GM19240 (cell line): ENCODE data around the gene SNX11.
"Not testable (repeated sequence)": the region's sequence is repeated elsewhere in the genome, so short reads cannot be mapped to it uniquely, and the experiment has no call there.

Experiments used
- DNase-seq: peaks from one replicate; pipeline ENCODE4 v3.0.0; 2011; ENCODE audit warnings: low spot score; ENCODE audit not compliant: insufficient read length

SNX11 gene, protein sequence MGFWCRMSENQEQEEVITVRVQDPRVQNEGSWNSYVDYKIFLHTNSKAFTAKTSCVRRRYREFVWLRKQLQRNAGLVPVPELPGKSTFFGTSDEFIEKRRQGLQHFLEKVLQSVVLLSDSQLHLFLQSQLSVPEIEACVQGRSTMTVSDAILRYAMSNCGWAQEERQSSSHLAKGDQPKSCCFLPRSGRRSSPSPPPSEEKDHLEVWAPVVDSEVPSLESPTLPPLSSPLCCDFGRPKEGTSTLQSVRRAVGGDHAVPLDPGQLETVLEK

DNA sequence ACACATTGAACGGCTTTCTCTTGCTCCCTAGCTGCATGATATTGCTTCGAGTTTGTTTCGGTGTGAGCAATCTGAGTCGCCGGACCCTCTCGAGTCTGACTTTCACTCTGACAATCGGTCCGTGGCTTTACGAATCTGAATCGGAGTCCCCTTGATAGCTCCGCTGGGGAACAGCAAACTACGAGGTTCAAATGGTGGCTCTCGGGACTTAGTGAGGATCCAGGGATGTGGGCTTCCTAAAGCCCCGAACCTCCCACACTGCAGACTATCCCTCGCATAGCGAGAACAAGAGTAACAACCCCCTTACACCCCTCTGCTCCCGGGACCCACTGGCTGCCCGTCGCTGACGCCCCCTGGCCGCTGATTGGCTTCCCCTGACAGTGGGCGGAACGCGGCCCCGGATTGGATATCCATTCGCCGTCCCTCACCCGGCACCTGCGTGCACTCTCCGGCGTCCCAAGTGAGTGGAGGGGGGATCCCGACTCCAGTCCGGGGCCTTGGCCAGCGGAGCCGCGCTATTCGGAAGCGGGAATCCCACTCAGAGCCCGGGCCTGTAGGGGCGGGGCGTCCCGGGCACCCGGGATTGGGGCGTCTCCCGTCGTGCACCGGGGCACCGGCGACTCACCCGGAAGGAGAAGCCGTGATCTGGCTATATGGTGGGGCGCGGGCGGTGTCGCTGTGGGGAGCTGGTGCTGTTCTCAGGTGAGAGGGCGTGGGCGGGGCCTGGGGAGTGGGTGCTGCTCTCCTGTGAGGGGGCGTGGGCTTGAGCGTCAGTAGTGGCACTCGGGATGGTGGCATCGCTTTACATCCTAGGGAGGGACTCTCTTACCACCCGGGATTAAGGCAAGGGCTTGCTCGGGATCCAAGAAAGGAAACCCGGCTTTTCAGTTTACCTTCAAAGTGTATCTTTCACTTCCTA is at the start of gene SNX11:
Gene SNX11 (plus strand): TSS at position 630 of the 919 bp plus-strand sequence. CDS start 4,278 bp downstream, outside the sequence.
- peak; percentile 37 for DNase-seq

GRCh38 chr17:48058393-48059124 is 49.0 kb upstream of the SNX11 start:
- DNase-seq = no peak

- no peak for DNase-seq
These were observed 48.4 kb upstream of the SNX11 start for GRCh38 chr17:48059125-48059668.

DNA sequence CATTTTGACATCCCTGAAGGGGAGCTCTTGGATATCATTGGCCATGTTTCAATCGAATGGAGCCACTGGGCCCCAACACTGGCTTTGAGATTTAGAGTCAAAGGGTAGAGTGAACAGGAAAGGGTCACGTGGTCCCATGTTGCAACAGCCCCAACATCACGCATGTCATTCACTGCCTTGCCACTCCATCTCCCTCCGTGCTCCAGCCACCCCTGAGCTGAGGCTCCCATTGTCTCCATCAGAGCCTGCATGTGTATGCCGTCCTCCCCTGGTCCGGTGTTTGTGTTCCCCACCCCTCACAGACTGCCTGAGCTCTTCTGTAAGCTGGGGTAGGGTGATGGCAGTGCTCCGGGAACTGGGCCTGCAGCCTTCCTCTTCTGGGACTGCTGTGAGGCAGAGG is 47.3 kb upstream of the SNX11 start:
- DNase-seq = no peak

- no peak for DNase-seq
These were observed 45.3 kb upstream of the SNX11 start for GRCh38 chr17:48062273-48062672.

DNA sequence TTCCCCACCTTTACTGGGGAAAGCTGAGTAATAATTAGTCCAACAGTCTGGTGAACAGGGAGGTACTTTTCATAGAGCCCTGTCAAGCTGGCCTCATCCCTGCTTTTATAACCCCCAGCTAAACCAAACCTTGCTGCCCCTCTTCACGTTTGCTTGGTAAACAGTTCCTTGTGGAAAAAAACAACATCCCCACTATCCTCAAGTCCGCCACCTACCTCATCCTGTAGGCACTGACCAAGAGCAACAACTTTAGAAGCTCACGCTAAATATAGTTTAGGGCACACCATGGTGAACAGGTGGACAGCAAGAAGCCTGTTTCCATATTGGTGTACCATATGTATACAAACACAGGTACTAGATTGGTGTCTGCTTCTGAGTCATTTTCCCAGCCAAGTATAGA is 42.9 kb upstream of the SNX11 start:
- no peak for DNase-seq

DNA sequence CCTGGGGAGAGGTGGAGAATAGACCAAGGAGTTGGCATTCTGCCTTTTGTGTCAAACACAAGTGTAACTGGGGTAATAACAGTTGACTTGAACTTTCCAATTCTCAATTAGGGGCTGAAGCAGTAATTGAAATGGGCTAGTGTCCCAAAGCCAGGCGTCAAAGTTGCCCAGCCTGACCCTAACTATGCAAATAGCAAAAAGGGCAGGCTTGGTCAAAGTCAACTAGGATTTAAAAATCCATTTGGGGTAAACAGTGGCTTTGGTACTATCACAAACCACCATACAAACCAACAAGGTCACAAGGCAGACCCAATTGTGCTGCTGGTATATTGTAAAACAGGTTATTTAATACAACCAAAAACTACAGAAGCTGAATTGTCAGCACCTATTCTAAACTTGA is 41.4 kb upstream of the SNX11 start:
- DNase-seq = no peak

DNA sequence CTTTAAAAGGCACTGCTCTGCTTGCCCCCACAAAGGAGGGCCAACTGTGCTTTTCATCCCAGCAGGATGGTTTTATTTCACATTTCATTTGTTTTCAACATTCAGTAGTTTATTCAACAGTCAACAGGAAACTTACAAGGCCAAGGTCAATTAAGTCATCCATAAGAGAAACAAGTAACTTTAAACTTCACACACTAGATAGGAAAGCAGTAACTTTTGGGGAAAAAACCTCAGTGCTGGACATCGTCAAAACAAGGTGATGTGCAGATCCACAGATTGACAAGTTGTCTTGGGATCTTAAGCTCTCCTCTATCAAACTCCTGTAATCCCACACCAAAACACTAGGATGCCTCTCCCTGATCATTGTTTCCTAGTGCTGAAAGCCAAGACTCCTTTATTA is 40.9 kb upstream of the SNX11 start:
- no peak for DNase-seq

DNA sequence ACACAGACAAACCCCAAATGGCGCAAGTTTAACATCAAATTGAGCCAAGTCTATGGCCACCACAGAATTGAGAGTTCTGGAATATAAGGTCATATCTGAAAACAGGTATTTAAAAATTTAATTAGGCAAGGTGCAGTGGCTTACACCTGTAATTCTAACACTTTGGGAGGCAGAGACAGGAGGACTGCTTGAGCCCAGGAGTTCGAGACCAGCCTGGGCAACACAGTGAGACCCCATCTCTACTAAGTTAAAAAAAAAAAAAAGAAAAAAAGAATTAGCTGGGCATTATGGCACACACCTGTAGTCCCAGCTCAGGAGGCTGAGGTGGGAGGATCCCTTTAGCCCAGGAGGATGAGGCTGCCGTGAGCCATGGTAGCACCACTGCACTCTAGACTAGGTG is 40.3 kb upstream of the SNX11 start:
- no peak for DNase-seq

DNA sequence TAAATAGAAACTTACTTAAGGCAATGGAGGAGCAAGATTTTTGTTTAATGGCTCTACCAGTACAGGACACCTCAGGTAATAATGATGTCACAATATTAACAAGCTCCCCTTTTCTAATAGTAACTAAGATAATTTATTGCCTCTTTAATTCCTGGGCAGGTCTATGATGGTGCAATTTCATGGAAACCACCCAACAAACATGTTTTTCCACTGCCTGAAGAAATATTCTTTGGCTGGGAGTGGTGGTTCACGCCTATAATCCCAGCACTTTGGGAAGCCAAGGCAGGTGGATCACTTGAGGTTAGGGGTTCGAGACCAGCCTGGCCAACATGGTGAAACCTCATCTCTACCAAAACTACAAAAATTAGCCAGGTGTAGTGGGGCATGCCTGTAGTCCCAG is 39.8 kb upstream of the SNX11 start:
- DNase-seq = not testable (repeated sequence)

DNA sequence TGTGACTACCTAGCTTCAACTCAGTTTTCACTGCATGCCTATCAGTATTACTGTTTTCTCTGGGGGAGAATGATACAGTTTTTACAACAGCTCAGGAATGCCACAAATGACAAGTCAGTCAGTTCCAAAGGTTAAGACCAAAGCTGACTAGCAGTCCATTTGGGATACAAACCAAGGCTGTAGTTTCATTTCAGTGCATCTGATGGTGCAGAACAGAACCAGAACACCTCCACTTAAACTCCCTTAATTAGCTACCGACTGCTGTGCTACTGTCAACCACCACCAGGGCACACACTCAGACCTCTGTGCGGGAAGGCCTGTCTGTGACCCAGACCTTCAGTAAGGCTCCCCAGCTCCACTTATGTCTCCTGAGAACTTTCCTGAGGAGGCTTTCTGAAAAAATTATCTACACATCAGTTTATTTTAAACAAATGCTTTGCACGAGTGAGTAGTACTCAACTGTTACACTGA is 39.0 kb upstream of the SNX11 start:
- DNase-seq = no peak

DNA sequence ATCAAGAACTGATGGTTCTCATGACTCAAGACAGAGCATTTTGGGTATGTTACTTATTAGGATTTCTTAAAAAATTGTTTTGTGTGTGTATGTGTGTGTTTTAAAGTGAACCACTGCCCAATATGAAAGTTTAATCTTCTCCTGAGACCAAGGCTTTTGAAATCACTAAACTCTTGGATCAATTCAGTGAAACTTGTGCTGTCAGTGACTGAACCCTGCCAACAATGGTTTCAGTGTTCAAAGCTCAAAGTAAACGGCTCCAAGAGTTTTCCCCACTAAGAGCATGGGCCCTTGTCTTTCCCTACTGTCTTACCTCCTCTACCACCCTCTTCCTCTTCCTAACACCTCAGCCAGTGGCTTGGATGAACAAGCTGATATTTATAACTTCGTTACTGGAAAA is 37.4 kb upstream of the SNX11 start:
- DNase-seq = no peak

- DNase-seq = no peak
These were observed 35.9 kb upstream of the SNX11 start for GRCh38 chr17:48071654-48072053.

GRCh38 chr17:48072811-48073210 is 34.8 kb upstream of the SNX11 start:
- not testable (repeated sequence) for DNase-seq

GRCh38 chr17:48073566-48074094 is 33.9 kb upstream of the SNX11 start:
- not testable (repeated sequence) for DNase-seq

DNA sequence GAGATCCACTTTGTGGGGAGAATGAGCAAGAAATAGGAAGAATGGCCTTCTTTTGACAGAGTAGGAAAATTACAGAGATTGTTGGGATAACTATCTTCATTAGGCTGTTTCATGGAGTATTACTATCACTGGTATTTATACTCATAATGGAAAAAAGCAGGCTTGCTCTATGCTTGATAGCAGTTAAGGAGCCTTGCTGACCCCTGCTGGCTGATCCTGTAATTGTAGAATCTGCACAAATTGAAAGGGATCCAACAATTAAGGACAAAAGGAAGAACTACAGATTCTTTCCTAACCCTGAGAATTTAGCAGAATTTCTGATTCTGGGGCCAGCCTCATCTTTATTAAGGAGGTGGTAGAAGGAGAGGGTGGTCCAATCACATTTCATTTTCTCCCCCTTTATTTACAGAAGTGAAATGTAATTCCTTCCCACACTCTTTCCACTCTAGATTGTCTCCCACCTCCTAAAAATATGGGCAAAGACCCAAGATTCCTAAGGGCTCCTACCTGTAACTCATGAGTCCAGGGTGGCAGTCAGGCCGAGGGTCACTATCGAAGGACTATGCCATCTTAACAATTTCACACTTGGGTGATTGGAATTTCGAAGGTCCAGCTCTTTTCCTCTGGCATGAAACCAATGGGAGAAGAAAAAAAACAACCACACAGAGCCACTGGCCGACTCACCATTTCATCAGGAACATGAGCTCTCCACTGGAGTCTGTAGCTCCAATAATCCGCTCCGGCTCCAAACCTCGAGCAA is 33.1 kb upstream of the SNX11 start:
- peak; percentile 26 for DNase-seq

DNA sequence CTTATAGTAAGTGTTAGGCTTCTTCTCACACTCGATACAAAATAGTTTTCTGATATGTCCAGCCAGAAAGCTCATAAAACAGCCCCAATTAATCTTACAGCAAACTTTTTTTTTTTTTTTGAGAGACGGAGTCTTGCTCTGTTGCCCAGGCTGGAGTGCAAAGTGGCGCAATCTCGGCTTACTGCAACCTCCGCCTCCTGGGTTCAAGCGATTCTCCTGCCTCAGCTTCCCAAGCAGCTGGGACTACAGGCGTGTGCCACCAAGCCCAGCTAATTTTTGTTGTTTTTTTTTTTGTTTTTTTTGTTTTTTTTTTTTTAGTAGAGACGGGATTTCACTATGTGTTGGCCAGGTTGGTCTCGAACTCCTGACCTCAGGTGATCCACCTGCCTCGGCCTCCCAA is 30.4 kb upstream of the SNX11 start:
- not testable (repeated sequence) for DNase-seq

DNA sequence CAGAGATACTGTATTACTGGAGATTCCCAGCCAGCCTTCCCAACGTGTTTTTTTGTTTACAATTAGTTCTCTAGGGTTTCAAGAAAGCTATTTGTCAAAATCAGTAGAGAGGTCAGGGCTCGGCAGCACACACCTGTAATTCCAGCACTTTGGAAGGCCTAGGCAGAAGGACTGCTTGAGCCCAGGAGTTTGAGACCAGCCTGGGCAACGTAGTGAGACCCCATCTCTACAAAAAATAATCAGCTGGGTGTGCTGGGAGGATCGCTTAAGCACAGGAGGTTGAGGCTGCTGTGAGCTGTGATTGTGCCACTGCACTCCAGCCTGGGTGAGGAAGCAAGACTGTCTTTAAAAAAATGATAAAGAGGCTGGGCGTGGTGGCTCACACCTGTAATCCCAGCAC is 25.7 kb upstream of the SNX11 start:
- no peak for DNase-seq

DNA sequence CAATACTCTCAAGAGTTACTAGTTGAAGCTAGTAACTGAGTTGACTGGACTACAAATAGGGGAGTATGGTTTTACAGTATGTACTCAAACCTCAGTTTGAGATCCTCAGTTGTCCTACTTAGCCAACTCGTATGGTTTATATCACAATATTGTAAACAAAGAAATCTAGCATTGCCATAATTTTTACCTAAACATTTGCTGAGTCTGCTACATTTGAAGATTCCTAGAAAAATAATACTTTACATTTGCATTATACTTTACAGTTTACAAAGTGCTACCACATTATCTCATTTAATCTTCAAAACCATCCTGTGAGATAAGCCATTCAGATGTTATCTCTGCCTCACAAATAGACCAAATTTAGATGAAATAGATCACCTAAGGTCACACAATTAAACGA is 22.6 kb upstream of the SNX11 start:
- DNase-seq = no peak

GRCh38 chr17:48093341-48094045 is 14.1 kb upstream of the SNX11 start:
- no peak for DNase-seq
